Measurements from ENCODE around the gene ARHGAP24. TPM values are rescaled to one million over a fixed set of nuclear protein-coding genes. Genes with fewer than 3 reads are reported as not detected.

ARHGAP24 gene
- total RNA-seq, 1 donor from 2014 or later, result 15.0 TPM

- no peak for DNase-seq (ENCODE audit: low spot score in 2 of 2, unreplicated experiment in 2 of 2)
- H3K36me3 Mint-ChIP-seq, result no peaks in the 10 kb centered on the region
- peaks cover 5% of the 10 kb centered on the region for H3K4me1 Mint-ChIP-seq
- no peak overlapping the region for H3K27ac Mint-ChIP-seq
- H3K9me3 Mint-ChIP-seq, result no peaks in the 10 kb centered on the region
- TF ChIP-seq CTCF (IDR thresholded peaks at IDR 0.05; ENCODE audit: unreplicated experiment), result no peak
- H3K4me3 Mint-ChIP-seq, result no peak overlapping the region
- H3K27me3 Mint-ChIP-seq (ENCODE audit: low read depth), result no peaks in the 10 kb centered on the region
These were observed 128.7 kb downstream of the ARHGAP24 start for GRCh38 chr4:85603437-85604336.

- no peak for TF ChIP-seq CTCF (IDR thresholded peaks at IDR 0.05; ENCODE audit: unreplicated experiment)
- Mint-ChIP-seq H3K27ac (no peak overlapping the region), H3K4me3 (no peak overlapping the region), H3K27me3 (ENCODE audit: low read depth) (no peaks in the 10 kb centered on the region), H3K4me1 (peaks cover 6% of the 10 kb centered on the region), H3K9me3 (peaks cover 3% of the 10 kb centered on the region), H3K36me3 (no peaks in the 10 kb centered on the region)
- DNase-seq (ENCODE audit: low spot score in 2 of 2, unreplicated experiment in 2 of 2), result no peak
These were observed 131.6 kb downstream of the ARHGAP24 start for GRCh38 chr4:85606505-85606904.

GRCh38 chr4:85607624-85608023 lies 132.7 kb downstream of the ARHGAP24 start:
- TF ChIP-seq CTCF (IDR thresholded peaks at IDR 0.05; ENCODE audit: unreplicated experiment), result no peak
- no peak for DNase-seq (ENCODE audit: low spot score in 2 of 2, unreplicated experiment in 2 of 2)
- Mint-ChIP-seq H3K9me3 (peaks cover 3% of the 10 kb centered on the region), H3K27ac (no peak overlapping the region), H3K4me1 (peaks cover 10% of the 10 kb centered on the region), H3K4me3 (no peak overlapping the region), H3K36me3 (no peaks in the 10 kb centered on the region), H3K27me3 (ENCODE audit: low read depth) (no peaks in the 10 kb centered on the region)

- no peak for DNase-seq (ENCODE audit: low spot score in 2 of 2, unreplicated experiment in 2 of 2)
- TF ChIP-seq CTCF (IDR thresholded peaks at IDR 0.05; ENCODE audit: unreplicated experiment), result no peak
- Mint-ChIP-seq H3K27ac (no peak overlapping the region), H3K27me3 (ENCODE audit: low read depth) (no peaks in the 10 kb centered on the region), H3K4me3 (no peak overlapping the region), H3K4me1 (peaks cover 5% of the 10 kb centered on the region), H3K9me3 (peaks cover 6% of the 10 kb centered on the region), H3K36me3 (no peaks in the 10 kb centered on the region)
These were observed 135.5 kb downstream of the ARHGAP24 start for GRCh38 chr4:85610450-85610849.

GRCh38 chr4:85611661-85612060 lies 136.7 kb downstream of the ARHGAP24 start:
- DNase-seq (ENCODE audit: low spot score in 2 of 2, unreplicated experiment in 2 of 2), result no peak
- TF ChIP-seq CTCF (IDR thresholded peaks at IDR 0.05; ENCODE audit: unreplicated experiment), result no peak
- Mint-ChIP-seq H3K27ac (no peak overlapping the region), H3K4me1 (peaks cover 5% of the 10 kb centered on the region), H3K27me3 (ENCODE audit: low read depth) (no peaks in the 10 kb centered on the region), H3K4me3 (no peak overlapping the region), H3K36me3 (no peaks in the 10 kb centered on the region), H3K9me3 (peaks cover 6% of the 10 kb centered on the region)

Data from mesothelial cell of epicardium (in vitro differentiated cells).